Measurements from ENCODE around the gene PRKCZ. TPM values are rescaled to one million over a fixed set of nuclear protein-coding genes. Genes with fewer than 3 reads are reported as not detected.

The PRKCZ gene
- total RNA-seq, 2 donors from 2014 or later: 9.6 to 10.9 TPM

GRCh38 chr1:2072891-2073290 is 22.7 kb downstream of the PRKCZ start:
- Histone ChIP-seq H3K27ac (no peak overlapping the region), H3K4me3 (no peak overlapping the region), H3K4me1 (no peaks in the 10 kb centered on the region), H3K36me3 (replicated peaks in 1 of 2; ENCODE audit: insufficient read depth in 1 of 2, low read depth in 2 of 2) (peaks cover 0 to 3% of the 10 kb centered on the region in 2 donors), H3K27me3 (no peaks in the 10 kb centered on the region), H3K9me3 (peaks cover 0 to 3% (median 0%) of the 10 kb centered on the region in 3 donors)
- DNase-seq (no peak), ATAC-seq (no peak)
- 88 to 90% methylated on average over 2 to 14 of the region's 14 CpGs for WGBS, 2 donors
- no peak for TF ChIP-seq CTCF (IDR thresholded peaks at IDR 0.05)
- TF ChIP-seq POLR2A (IDR thresholded peaks at IDR 0.05): no peak
- intact Hi-C loops (cut with DNase I): no loop called here

- peaks cover 0 to 9% (median 0%) of the 10 kb centered on the region in 3 donors for H3K9me3 ChIP-seq
- no peak overlapping the region for H3K4me3 ChIP-seq
- WGBS, 2 donors: 73 to 89% methylated on average over 33 to 49 of the region's 59 CpGs
- ATAC-seq (no peak), DNase-seq (no peak)
- H3K4me1 ChIP-seq: no peaks in the 10 kb centered on the region
- no peaks in the 10 kb centered on the region for H3K27me3 ChIP-seq
- intact Hi-C loops (cut with DNase I): no loop called here
- no peak for TF ChIP-seq CTCF (IDR thresholded peaks at IDR 0.05)
- TF ChIP-seq POLR2A (IDR thresholded peaks at IDR 0.05): no peak
- H3K27ac ChIP-seq: no peak overlapping the region
- no peaks in the 10 kb centered on the region for H3K36me3 ChIP-seq (replicated peaks in 1 of 2; ENCODE audit: insufficient read depth in 1 of 2, low read depth in 2 of 2)
These were observed 23.4 kb downstream of the PRKCZ start for GRCh38 chr1:2073382-2074230.

GRCh38 chr1:2074396-2074795 is 24.2 kb downstream of the PRKCZ start:
- no peak overlapping the region for H3K4me3 ChIP-seq
- H3K27me3 ChIP-seq: no peaks in the 10 kb centered on the region
- 82 to 93% methylated on average over 14 to 19 of the region's 19 CpGs for WGBS, 2 donors
- ATAC-seq: no peak
- peaks cover 0 to 9% (median 0%) of the 10 kb centered on the region in 3 donors for H3K9me3 ChIP-seq
- no peaks in the 10 kb centered on the region for H3K36me3 ChIP-seq (replicated peaks in 1 of 2; ENCODE audit: insufficient read depth in 1 of 2, low read depth in 2 of 2)
- no peaks in the 10 kb centered on the region for H3K4me1 ChIP-seq
- no peak for TF ChIP-seq CTCF (IDR thresholded peaks at IDR 0.05)
- TF ChIP-seq POLR2A (IDR thresholded peaks at IDR 0.05): no peak
- intact Hi-C loops (cut with DNase I): no loop called here
- H3K27ac ChIP-seq: no peak overlapping the region
- DNase-seq: no peak

GRCh38 chr1:2074944-2075740 is 24.9 kb downstream of the PRKCZ start:
- ATAC-seq: no peak
- no peak for TF ChIP-seq POLR2A (IDR thresholded peaks at IDR 0.05)
- TF ChIP-seq CTCF (IDR thresholded peaks at IDR 0.05): no peak
- Histone ChIP-seq H3K9me3 (peaks cover 0 to 9% (median 0%) of the 10 kb centered on the region in 3 donors), H3K27ac (no peak overlapping the region), H3K36me3 (replicated peaks in 1 of 2; ENCODE audit: insufficient read depth in 1 of 2, low read depth in 2 of 2) (no peaks in the 10 kb centered on the region), H3K4me1 (no peaks in the 10 kb centered on the region), H3K4me3 (no peak overlapping the region), H3K27me3 (no peaks in the 10 kb centered on the region)
- 86 to 87% methylated on average over 33 to 37 of the region's 38 CpGs for WGBS, 2 donors
- DNase-seq: no peak
- intact Hi-C loops (cut with DNase I): no loop called here
